Urinary bladder (tissue), 4 donors: ENCODE measurements around the gene TMEM253. TPM values are rescaled to one million over a fixed set of nuclear protein-coding genes. Genes with fewer than 3 reads are reported as not detected.

Source experiments
- DNase-seq: peaks from one replicate; pipeline ENCODE4 v3.0.0-alpha.2; 2015; ENCODE audit errors: extremely low spot score
- H3K27ac ChIP-seq: one replicate; pipeline ENCODE4 v1.5.1; 2013; ENCODE audit warnings: low read depth, mild to moderate bottlenecking, moderate library complexity
- H3K36me3 ChIP-seq: one replicate; pipeline ENCODE4 v1.6.1; 2013; ENCODE audit warnings: mild to moderate bottlenecking, moderate library complexity; ENCODE audit not compliant: insufficient read depth
- H3K4me1 ChIP-seq: one replicate; pipeline ENCODE4 v1.6.1; 2013; ENCODE audit warnings: mild to moderate bottlenecking, moderate library complexity; ENCODE audit not compliant: insufficient read depth
- H3K4me3 ChIP-seq: one replicate; pipeline ENCODE4 v1.5.1; 2013; ENCODE audit warnings: low read depth, low read length
- WGBS: extraction: QIAGEN DNeasy Blood & Tissue Kit; methylation state at CpG from one replicate; pipeline ENCODE4 v1.1.7; 2013; 5-methylcytosine and 5-hydroxymethylcytosine counted together
- polyA plus RNA-seq: library from polyadenylated mRNA; stranded (reverse); fragments of 200-250 nt; gene quantifications from one replicate; pipeline ENCODE4 v1.2.3, GENCODE V29; 2013
- total RNA-seq: library from RNA; depleted of rRNA; stranded (reverse); fragments of >200 nt; gene quantifications from one replicate; pipeline ENCODE4 v1.2.3, GENCODE V29; 2014
- donor health status: healthy with polysubstance abuse.
- donor health status: healthy.

Gene TMEM253
- total and polyA plus RNA-seq, 2 donors: 0.37 to 0.42 TPM

DNA sequence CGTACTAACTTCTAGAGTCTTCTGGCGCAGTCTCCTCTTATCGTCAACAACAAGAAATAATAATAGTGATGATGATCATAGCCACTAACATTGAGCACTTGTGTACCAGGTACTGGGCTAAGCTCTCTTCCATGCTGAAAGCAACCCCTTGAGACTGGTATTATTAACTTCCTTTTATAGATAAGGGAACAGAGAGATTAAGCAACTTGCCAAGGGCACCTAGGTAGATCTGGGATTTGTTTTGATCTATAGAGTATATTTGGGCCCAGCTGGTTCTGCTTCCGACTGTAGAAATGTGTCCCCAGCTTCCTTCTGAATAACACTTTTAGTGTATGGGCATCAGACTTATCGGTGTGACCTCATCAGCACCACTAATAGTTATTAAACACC lies 1.3 kb upstream of the TMEM253 start:
- WGBS: 54% methylated on average over 5 of the region's 5 CpGs
- Histone ChIP-seq H3K36me3 (no peaks in the 10 kb centered on the region), H3K4me1 (peaks cover 3% of the 10 kb centered on the region), H3K4me3 (no peak overlapping the region), H3K27ac (no peak overlapping the region)
- DNase-seq: no peak

- Histone ChIP-seq H3K4me3 (no peak overlapping the region), H3K27ac (no peak overlapping the region), H3K4me1 (peaks cover 2% of the 10 kb centered on the region), H3K36me3 (no peaks in the 10 kb centered on the region)
- DNase-seq: no peak
- WGBS: 88% methylated on average over 8 of the region's 8 CpGs
Observed at GRCh38 chr14:21101802-21102413, 1.0 kb downstream of the TMEM253 start.

DNA sequence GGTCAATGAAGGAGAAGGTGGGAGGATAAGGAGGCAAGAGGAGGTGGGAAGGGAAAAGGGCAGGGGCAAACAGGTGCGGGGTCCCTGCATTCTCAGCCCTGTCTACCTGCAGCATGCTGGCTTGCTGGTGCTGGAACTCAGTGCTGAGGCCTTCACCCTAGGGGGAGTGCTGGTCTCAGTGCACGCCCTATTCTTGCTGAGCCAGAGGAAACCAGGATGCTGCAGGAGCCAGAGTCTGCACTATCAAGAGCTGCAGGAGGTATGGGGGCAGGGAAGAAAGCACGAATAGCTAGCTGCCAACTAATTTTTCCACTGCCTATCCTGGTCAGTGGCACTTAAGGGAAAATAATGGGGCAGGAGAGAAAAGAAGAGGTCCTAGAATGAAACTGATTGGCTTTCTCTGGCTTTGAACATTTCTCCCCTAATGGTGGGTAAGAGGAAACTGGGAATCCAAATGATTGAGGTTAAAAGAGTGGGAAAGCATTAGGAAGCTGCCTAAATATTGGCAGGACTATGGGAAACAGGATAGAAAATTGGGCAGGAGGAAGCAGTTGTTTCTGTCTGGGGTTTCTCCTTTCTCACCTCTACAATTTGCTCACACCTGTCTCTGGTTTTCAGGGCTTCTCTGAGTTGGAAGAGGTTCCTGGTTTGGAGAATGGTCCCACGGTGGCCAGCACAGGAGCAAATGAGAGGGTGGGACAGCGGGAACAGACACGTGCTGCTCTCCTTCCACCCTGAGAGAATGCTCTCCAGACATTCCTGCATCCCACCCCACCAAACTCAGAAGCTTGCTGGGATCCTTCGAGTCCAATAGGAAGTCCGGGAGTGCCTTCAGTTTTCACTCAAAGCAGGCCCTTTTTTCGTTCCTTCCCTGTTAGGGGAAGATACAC lies 1.9 kb downstream of the TMEM253 start:
- no peak overlapping the region for H3K4me3 ChIP-seq
- WGBS: 20% methylated on average over 9 of the region's 9 CpGs
- DNase-seq: no peak
- H3K27ac ChIP-seq: no peak overlapping the region
- H3K4me1 ChIP-seq: no peaks in the 10 kb centered on the region
- H3K36me3 ChIP-seq: no peaks in the 10 kb centered on the region

GRCh38 chr14:21103411-21103709 lies 2.5 kb downstream of the TMEM253 start:
- DNase-seq: no peak
- Histone ChIP-seq H3K4me3 (no peak overlapping the region), H3K27ac (no peak overlapping the region), H3K36me3 (no peaks in the 10 kb centered on the region), H3K4me1 (no peaks in the 10 kb centered on the region)
- WGBS: under 1% methylated on average over 9 of the region's 9 CpGs

DNA sequence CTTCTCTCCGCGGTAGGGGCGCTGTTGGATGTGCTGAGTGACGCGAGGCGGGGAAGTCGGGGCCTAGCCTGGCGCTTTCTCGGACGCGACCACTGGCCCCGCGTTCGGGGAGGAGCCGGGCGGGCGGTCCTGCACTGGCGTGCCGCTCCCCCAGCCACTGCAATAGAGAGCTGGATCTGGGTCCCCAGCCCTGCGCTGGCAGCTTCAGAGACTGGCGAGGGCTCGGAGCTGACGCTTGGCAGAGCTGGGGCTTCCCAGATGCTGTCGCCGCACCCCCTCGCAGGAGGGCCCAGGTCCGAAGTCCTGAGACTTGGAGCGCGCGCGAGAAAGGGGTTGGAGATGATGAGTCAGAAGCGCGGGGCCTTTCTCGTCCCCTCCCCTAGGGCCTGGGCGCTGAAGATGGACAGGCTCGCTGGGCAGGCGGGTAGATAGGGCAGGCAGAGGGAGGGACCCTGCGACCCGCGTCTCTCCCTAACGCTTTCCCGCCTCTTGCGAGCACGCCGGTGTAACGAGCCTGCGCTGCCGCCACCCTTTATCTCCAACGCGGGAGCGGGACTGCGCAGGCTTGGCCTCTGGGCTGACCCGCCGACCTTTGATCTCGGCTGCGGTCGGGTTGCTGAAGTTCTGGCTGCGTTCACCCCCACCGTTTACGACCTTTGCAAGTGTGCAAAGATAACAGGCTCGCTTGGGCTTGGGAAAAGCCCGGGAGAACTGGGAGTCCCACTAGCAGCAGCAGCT lies 3.0 kb downstream of the TMEM253 start:
- Histone ChIP-seq H3K36me3 (no peaks in the 10 kb centered on the region), H3K4me3 (peak overlapping the region; percentile 46), H3K4me1 (no peaks in the 10 kb centered on the region), H3K27ac (peak overlapping the region; percentile 99)
- under 1% methylated on average over 62 of the region's 62 CpGs for WGBS
- DNase-seq: peak; percentile 95

GRCh38 chr14:21104448-21105060 lies 3.7 kb downstream of the TMEM253 start:
- Histone ChIP-seq H3K4me3 (peak overlapping the region; percentile 46), H3K36me3 (no peaks in the 10 kb centered on the region), H3K4me1 (no peaks in the 10 kb centered on the region), H3K27ac (peak overlapping the region; percentile 89)
- no peak for DNase-seq
- 7% methylated on average over 8 of the region's 8 CpGs for WGBS

DNA sequence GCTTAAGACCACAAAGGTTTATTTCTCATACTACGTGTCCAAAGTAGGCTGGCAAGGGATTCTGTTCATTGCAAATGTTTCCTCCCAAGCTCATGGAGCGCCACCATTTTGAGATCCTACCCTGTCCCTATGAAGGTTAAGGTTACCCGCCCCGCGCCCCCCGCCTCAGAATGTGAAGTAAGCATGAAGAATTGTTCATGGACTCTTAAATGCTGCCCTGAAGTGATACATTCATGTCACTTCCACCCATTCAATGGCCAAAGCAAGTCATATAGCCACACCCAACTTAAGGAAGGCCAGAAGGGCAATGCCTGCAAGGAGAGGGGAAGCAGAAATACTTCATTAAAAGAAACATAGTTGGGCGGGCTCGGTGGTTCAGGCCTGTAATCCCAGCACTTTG lies 4.2 kb downstream of the TMEM253 start:
- 84% methylated on average over 8 of the region's 8 CpGs for WGBS
- Histone ChIP-seq H3K36me3 (no peaks in the 10 kb centered on the region), H3K27ac (no peak overlapping the region), H3K4me1 (no peaks in the 10 kb centered on the region), H3K4me3 (no peak overlapping the region)
- no peak for DNase-seq

GRCh38 chr14:21106176-21106497 lies 5.3 kb downstream of the TMEM253 start:
- Histone ChIP-seq H3K36me3 (no peaks in the 10 kb centered on the region), H3K4me3 (no peak overlapping the region), H3K27ac (no peak overlapping the region), H3K4me1 (no peaks in the 10 kb centered on the region)
- 65% methylated on average over 4 of the region's 4 CpGs for WGBS
- DNase-seq: no peak

GRCh38 chr14:21106498-21107282 lies 5.8 kb downstream of the TMEM253 start:
- Histone ChIP-seq H3K4me1 (no peaks in the 10 kb centered on the region), H3K36me3 (no peaks in the 10 kb centered on the region), H3K4me3 (no peak overlapping the region), H3K27ac (no peak overlapping the region)
- DNase-seq: no peak
- 18% methylated on average over 11 of the region's 11 CpGs for WGBS

DNA sequence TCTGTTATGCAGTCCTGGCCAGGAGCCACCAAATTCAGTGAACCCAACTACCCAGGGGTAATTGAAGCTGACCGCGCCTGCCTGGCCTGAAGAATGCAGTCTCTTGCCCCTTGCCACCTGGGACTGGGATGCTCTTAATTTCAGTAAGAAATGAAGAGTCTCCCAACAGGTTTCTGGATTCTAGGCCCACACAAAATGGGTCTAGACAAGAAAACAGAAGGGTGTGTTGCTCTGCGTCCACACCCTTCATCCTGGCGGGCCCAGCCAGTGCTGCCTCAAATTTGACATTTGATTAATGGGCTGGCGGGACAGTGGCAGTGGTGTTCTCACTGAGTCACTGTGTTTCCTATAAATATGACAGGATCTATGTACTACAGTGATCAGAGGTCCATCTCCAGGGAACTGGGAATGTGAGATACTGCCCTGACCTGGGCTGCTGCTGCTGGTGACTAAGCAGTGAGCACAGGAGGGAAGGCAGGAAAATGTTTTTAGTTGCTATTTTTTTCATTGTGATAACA lies 6.5 kb downstream of the TMEM253 start:
- Histone ChIP-seq H3K27ac (no peak overlapping the region), H3K4me3 (no peak overlapping the region), H3K4me1 (no peaks in the 10 kb centered on the region), H3K36me3 (no peaks in the 10 kb centered on the region)
- no peak for DNase-seq
- WGBS: 44% methylated on average over 5 of the region's 5 CpGs

DNA sequence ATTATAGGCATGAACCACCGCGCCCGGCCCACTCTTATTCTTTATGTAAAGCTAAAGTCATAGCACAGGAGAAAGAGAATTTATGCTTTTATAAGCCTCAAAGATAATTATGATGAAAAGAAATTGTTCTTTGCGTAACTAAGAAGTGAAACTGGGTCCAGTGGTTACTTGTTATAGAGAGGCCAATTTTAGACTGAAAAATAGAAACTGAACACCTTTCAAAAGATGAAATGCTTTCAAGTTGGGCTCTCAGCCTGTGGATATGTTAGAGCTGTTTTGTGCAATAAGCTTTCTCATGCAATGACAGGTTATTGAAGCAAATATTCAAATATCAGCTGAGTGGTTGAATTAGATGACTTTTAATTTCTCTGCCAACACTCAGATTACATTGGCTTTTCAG lies 7.9 kb downstream of the TMEM253 start:
- no peak for DNase-seq
- Histone ChIP-seq H3K36me3 (no peaks in the 10 kb centered on the region), H3K27ac (no peak overlapping the region), H3K4me1 (no peaks in the 10 kb centered on the region), H3K4me3 (no peak overlapping the region)
- 92% methylated on average over 4 of the region's 4 CpGs for WGBS

GRCh38 chr14:21109377-21110138 lies 8.7 kb downstream of the TMEM253 start:
- Histone ChIP-seq H3K4me3 (no peak overlapping the region), H3K27ac (no peak overlapping the region), H3K36me3 (no peaks in the 10 kb centered on the region), H3K4me1 (no peaks in the 10 kb centered on the region)
- 72% methylated on average over 6 of the region's 6 CpGs for WGBS
- no peak for DNase-seq
